Fibroblast of upper back skin (primary cell): Measurements from ENCODE around the gene ST6GALNAC6.
"Not testable (repeated sequence)": the region's sequence is repeated elsewhere in the genome, so short reads cannot be mapped to it uniquely, and the experiment has no call there.

Source experiments
- DNase-seq: peaks from one replicate; pipeline ENCODE4 v3.0.0-alpha.2; 2013

The ST6GALNAC6 gene

DNA sequence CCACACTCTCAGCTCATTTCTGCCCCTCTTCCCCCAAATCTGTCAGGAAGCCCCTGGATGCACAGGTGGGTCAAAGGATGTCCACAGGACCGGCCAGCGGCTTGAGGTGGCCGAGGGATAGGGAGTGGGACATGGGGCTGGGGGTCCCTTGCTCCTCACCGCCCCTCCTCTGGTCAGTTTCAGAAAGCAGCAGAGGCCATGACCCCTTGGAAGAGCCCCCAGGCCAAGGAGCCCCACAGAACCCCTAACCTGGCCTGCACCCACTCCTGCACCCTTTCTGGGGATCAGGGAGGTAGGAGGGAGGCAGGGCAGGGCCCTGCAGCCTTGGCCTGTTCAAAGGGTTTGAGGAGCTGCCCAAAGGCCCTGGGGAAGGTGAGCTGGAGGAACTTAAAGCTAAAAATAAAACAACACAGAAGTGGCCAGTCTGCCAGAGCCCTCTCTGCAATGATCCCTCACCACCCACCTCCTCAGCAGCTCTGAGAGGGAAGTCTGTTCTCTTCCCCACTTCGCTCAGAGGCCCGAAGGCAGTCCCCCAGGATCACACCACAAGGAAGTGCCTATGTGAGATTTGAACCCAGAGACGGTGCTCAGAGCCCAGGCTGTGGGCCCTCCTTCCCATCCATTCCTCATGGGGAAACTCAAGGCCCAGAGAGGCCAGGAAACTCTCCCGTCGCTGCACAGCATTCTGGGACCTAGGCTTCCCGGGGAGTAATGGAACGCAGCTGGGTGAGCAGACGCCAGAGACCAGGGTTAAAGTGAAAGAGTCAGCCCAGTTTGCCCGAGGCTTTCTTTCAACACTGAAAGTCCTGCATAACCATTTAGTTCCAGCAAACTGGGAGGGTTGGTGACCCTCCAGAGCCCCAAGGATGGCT is 45.9 kb downstream of the ST6GALNAC6 start:
- DNase-seq, result no peak

DNA sequence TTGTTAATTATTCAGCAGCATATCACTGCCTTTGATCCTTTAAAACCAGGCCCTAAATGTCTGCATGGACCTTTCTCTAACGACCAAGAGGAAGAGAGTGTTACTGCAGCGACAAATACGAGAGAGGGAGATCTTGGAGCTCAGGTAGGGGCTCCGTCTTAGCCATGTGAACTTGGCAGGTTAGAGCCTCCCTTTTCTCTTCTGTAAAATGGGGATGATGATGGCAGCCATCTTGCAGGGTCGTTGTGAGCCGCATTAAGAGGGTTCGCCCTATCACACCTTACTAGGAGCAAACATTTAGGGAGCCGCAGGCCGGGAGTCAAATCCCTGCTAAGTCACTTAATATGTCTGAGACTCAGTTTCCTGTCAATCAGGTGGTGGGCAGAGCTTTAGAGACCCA is 46.6 kb downstream of the ST6GALNAC6 start:
- DNase-seq, result no peak

DNA sequence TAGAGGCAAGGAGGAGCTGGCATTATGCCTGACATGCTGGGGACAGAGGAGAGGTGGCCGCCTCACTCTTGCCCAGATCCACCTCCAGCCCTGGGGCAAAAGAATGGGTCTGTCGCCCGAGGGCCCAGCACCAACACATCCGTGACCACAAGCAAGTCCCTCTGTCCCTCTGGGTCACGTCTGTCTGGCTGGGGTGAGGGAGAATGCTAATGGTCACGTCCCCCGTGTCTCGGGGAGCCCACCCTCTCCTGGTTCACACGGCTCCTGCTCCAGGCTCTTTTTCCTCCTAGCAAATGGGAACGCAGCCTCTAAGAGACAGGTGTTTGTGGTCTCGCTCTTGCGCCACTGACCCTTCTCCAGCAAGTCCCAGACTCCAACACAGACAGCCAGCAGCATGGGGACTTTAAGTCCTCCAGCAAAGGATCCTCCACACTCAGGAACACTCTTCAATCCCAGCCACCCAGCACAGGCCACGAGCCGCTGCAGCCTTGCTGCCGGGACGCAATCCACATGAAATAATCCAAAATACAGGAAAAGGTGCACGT is 49.0 kb downstream of the ST6GALNAC6 start:
- DNase-seq, result no peak

DNA sequence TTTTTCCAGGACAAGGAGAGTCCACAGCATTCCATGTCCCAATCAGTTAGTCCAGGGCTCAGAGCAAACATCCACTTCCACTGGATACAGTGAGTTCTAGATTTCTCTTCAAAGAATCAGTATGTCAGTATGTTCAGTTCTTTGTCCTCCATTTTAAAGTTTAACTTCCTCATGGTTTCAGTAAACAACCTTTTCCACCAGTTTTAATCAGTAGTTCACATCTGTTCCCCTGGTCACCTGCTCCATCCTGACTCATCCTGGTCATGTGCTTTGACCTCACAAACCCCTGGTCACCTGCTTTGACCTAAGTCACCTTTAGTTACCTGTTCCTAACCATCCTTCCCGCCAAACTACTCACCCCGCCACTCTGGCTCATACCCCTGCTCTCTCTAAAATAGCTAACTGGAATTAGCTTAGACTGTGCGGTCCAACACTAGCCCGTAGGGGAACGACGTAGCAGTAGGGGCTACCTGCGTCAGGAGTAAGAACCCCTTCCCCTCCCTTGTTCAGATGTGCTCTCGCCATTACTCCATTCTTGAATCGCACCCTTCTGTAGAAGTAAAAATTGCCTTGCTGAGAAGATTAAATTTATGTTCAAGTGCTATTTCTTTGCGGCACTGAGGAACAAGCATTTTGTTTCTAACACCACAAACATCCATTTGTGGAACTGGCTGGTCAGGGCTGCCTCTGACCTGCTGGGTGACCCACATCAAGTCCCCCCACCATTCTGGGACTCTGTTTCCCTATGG is 50.5 kb downstream of the ST6GALNAC6 start:
- no peak for DNase-seq

DNA sequence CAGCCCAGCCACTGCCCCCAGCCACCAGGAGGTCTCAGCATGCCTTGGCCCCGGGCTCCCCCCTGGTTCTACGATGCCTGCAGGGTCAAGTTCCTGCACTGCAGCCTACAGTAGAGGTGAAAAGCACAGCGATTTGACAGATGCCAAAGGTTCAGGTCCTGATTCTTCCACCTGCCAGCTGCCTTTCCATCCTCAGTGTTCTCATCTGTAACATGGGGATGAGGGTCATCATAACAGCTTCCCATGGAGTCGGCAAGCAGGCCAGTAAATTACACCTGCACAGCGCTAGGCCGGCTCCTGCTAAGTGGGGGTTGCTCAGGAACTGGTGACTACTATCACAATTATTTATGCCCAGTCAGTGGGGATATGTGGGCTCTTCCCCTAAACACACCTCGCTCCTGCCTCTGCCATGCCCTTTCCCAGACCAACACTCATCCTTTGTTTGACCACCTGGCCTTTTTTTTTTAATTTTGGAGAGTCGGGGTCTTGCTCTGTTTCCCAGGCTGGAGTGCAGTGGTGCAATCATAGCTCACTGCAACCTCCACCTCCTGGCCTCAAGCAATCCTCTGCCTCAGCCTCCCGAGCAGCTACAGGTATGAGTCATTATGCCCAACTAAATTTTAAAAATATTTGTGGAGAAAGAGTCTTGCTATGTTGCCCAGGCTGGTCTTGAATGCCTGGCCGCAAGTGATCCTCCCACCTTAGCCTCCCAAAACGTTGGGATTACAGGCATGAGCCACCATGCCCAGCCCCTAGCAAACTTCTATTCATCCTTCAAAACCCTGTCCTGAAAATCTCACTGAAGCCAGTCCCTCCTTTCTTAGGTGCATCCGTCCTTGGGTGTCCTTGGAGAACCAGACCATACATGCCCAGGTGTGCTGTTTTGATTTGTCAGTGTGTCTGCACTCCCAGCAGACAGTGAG is 51.3 kb downstream of the ST6GALNAC6 start:
- DNase-seq, result no peak

DNA sequence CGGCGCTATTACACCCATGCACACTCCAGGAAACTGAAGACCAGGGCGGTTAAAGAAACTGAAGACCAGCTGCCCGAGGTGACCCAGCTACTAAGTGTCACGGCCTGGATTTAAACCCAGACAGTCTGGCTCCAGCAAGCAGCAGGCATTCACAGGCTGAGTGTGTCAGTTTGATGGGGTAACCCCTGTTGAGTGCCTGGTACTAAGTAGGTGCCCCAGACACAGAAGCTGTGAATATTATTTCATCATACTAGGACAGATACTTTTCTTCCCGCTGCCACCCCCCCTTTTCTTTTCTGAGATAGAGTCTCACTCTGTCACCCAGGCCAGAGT is 52.3 kb downstream of the ST6GALNAC6 start:
- DNase-seq, result no peak

DNA sequence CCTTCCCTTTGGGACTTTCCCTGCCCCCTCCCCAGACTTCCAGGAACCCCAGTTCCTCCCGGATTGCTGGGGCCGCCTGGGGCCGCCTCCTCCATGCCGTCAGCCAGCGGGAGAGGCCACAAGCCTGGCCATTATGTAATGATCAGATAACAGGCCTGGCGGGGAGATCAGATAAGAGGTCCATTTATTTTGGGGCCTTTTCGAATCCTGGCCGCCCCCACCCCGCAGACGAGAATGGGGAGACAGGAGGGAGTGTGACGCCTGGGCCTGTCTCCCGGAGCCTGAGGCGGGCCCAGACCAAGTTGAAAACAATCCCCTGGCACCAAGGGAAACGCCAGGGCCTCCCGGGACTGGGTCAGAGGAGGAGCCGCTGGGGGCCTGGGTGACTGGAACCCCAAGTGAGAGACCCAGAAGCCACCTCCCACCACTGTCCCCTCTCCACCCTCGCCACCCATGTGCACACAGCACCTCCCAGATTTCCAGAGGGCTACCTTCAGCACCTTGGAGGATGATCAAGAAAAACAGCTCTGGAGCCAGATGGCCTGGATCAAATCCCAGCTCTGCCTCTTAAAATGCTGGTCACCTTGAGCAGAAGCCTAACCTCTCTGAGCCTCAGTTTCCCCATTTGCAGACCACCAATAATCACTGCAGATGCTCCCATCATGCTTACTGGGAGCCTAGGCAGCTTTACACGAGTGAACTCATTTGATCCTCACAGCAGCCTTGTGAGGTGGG is 52.8 kb downstream of the ST6GALNAC6 start:
- DNase-seq, result no peak

DNA sequence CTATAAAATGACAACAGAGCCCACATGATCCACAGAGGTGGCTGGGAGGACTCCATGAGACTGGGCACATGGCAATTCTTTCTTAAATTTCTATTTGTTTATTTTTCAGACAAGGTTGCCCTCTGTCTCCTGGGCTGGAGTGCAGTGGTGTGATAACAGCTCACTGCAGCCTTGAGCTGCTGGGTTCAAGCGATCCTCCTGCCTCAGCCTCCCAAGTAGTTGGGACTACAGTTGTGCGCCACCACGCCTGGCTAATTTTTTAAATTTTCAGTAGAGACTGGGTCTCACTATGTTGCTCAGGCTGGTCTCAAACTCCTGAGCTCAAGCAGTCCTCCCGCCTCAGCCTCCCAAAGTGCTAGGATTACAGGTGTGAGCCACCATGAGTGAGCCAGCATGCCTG is 53.8 kb downstream of the ST6GALNAC6 start:
- DNase-seq, result not testable (repeated sequence)

DNA sequence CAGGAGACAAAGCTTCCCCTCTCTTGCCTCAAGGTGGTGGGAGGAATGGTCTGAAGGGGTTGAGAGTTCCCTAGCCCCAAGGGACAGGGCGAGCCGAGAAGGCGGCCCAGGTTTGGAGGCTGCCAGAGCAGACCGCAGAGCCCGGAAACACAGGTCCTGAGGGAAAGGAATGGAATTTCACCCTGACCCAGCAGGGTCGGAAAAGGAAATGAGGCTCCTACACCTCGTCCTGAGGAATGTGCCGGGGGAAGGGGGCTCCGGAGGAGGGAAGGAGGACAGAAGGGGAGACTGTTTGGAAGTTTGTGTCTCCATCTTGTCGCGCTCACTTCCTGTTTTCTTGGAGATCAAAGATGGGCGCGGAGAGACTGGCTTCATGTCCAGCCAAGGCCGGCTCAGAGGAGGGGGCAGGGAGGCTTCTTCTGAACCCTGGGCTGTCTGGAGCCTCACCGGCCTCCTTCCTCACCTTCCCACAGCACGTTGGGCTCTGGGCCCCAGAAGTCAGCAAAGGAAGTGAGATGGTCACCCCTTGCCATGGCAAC is 54.5 kb downstream of the ST6GALNAC6 start:
- peak; percentile 72 for DNase-seq

DNA sequence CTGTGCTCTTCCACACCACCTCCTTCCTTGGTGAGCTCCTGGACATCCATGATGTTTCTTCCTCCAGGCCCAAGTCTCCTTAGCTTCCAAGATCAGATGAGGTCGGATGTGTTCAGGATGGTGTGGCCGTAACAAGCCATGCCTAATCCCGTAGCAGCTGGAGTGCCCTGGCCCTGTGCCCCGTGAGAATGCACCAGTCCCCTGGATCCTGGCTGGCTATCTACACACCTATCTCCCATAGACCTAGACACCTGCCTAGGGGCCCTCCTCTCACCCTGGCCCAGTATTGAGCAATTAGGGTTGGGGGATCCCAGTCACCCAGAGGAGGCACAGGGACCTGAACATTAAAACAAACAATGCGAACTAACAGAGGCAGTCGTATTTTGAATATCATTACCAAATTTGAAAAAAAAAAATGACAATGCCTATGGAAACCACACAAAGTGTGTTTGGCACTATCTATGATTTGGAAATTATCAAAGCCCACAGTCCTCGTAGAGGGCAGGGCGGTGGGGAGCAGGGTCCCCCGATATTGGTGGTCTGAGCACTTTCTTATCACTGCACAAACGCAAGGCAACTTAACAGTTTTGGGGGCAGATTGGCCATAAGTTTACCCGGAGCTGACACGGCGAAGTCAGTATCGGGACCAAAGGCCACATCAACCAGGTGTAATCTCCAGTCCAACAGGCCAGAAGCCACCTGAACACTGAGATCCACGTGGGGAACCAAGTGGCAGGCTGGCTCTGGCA is 58.1 kb downstream of the ST6GALNAC6 start:
- DNase-seq, result no peak

DNA sequence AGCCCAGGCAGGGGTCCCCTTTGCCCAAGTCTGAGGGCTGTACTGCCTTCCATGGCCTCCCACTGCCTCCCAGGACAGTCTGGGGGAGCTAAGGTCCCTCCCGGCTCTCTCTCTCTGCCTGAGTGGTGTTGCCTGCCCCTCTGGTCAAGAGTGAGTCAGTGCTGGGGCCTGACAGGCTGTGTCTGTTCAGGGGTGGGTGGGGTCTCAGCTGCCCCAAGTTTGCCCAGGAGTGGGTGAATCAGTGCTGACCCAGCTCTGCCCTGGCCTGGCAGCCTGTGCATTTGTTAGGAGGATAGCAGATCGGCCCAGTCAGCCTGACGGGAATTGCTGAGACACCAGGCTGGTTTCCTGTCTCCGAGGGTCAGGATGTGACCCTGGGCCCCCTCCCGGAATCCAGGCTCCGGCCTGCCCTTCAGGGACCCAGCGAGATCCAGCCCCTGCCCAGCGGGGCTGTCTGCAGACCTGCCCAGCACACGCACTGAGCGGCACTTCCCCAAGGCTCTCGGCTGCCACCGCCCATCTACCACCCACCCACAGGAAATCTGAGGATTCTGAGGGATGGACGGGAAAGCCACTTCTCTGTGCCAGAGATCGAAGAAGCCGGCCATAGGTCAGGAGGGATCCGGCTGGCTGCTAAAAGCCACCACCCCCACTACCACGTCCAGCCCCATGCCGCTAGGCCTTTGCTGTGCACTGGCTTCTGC is 60.9 kb downstream of the ST6GALNAC6 start:
- DNase-seq, result peak; percentile 67

DNA sequence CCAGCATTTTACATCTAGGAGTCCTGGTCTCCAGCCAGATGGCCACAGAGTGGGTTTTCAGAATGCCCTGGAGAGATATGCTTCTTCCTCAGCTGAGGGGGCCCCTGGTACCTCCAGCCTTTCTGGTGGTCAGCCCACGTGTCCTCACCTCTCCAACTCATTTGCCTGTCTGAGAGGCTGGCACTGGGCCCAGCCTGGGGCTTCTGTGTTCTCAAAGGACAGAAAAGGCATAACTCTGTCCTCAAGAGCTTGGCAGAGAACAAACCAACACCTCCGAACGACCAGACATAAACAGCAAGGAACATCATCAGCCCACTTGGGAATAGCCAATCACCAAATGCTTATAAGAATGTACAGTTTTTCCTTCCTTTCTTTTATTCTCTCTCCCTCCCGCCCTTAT is 62.1 kb downstream of the ST6GALNAC6 start:
- DNase-seq, result no peak

DNA sequence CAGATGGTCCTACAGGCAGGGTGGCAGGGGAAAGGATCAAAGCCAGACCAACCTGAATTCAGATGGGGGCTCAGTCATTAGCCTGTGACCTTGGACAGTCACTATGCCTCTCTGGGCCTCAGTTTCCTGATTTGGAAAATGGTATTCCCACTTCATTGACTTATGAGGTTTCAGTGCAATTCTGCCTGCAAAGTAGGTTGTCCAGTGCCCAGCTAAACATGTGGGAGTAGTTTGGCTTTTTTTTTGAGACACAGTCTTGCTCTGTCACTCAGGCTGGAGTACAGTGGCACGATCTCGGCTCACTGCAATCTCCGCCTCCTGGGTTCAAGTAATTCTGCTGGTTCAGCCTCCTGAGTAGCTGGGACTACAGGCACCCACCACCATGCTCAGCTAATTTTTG is 62.8 kb downstream of the ST6GALNAC6 start:
- DNase-seq, result not testable (repeated sequence)

DNA sequence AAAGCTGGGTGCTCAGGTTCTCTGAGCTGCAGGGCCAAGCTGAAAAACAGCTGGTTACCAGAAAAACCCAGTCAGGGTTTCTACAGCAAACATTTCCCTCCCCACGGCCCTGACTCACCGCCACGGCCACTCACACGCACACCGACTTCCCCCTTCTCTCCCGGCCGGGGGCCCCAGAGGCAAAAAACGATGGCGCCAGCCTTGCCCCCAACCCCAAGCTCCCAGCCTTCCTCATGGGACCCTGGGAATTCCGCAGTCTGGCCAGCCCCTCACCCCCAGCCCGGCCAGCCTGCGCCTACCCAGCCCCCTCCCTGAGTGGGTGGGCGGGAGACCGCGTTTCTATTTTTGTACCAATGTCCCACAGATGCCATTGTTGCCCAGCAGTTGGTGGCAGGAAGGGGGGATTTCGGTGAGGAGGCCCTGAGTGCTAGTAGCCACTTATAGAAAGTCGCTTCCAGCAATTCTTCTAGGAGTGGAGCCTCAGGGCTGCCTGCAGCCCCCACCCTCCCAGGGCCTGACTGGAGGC is 63.3 kb downstream of the ST6GALNAC6 start:
- peak; percentile 65 for DNase-seq
